Effector memory CD8-positive, alpha-beta T cell (primary cell): ENCODE data around the gene PTH1R.

ENCODE experiments used
- ATAC-seq: fragments of 150-1000 bp; cut with Tn5 transposase; replicated peaks from 2 replicates; pipeline ENCODE4 v1.10.0; 2021; ENCODE audit warnings: mild to moderate bottlenecking, moderate library complexity
- DNase-seq, 3 experiments: peaks; one replicate each; pipeline ENCODE4 v3.0.0; 2021
- H3K27ac Mint-ChIP-seq, 2 donors: one replicate each; pipeline ENCODE4 v1.8.0; 2022; ENCODE audit warnings: mild to moderate bottlenecking in 2 of 2, mixed read lengths in 2 of 2, moderate library complexity in 2 of 2
- H3K27me3 Mint-ChIP-seq, 2 donors: one replicate each; pipeline ENCODE4 v1.8.0; 2022; ENCODE audit warnings: mixed read lengths in 2 of 2
- H3K36me3 Mint-ChIP-seq: one replicate; pipeline ENCODE4 v1.8.0; 2022; ENCODE audit warnings: mild to moderate bottlenecking, moderate library complexity, mixed read lengths; ENCODE audit not compliant: insufficient read depth
- H3K4me1 Mint-ChIP-seq, 2 donors: one replicate each; pipeline ENCODE4 v1.8.0; 2022; ENCODE audit warnings: low read depth in 2 of 2, mixed read lengths in 2 of 2
- H3K4me3 Mint-ChIP-seq, 2 donors: one replicate each; pipeline ENCODE4 v1.8.0; 2022; ENCODE audit warnings: mild to moderate bottlenecking in 2 of 2, mixed read lengths in 2 of 2, moderate library complexity in 2 of 2
- H3K9me3 Mint-ChIP-seq, 2 donors: one replicate each; pipeline ENCODE4 v1.8.0; 2022; ENCODE audit warnings: mixed read lengths in 2 of 2

Gene PTH1R

GRCh38 chr3:46934498-46935167 lies 57.1 kb downstream of the PTH1R start:
- Mint-ChIP-seq H3K27me3 (no peaks in the 10 kb centered on the region), H3K9me3 (no peaks in the 10 kb centered on the region), H3K4me3 (no peak overlapping the region), H3K4me1 (peaks cover 51 to 55% of the 10 kb centered on the region in 2 donors), H3K36me3 (peaks cover 33% of the 10 kb centered on the region), H3K27ac (peak overlapping the region in 1 of 2 donors; percentile 78)
- ATAC-seq, result no peak
- DNase-seq, result no peak

GRCh38 chr3:46935168-46935858 lies 57.8 kb downstream of the PTH1R start:
- no peaks in the 10 kb centered on the region for H3K27me3 Mint-ChIP-seq
- peaks cover 56 to 61% of the 10 kb centered on the region in 2 donors for H3K4me1 Mint-ChIP-seq
- no peak for ATAC-seq
- DNase-seq, result no peak
- no peak overlapping the region for H3K4me3 Mint-ChIP-seq
- H3K36me3 Mint-ChIP-seq, result peaks cover 34% of the 10 kb centered on the region
- H3K9me3 Mint-ChIP-seq, result no peaks in the 10 kb centered on the region
- peak overlapping the region; percentile 46 to 78 for H3K27ac Mint-ChIP-seq

DNA sequence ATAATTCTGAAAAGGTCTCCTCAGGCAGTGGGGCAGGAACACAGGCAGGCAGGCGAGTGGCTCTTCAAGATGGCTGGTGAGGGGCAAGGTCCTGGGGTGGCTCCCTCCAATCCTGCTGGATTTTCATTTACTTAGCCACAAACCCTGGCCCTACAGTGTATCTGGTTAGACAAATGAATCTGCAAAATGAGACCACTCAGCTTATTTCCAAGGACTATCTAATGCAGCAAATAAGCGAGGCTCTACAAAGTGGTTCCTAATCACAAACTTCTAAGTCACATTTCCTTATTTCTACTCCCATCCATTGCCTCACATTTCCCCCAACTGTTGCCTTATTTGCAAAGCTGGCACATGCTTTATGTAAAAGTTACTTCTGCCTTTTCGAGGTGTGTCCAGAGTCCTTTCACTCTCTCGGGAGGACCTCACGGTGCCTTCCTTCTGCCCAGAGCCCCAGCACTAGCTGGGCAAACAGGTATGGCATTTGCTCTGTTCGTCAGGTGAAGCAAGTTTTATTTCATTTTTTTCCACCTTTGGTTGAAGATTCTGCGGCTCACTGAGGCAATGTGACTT lies 58.6 kb downstream of the PTH1R start:
- Mint-ChIP-seq H3K27me3 (no peaks in the 10 kb centered on the region), H3K9me3 (no peaks in the 10 kb centered on the region), H3K27ac (peak overlapping the region; percentile 78 to 82), H3K36me3 (peaks cover 42% of the 10 kb centered on the region), H3K4me3 (no peak overlapping the region), H3K4me1 (peaks cover 54 to 59% of the 10 kb centered on the region in 2 donors)
- ATAC-seq (no peak), DNase-seq (no peak)

DNA sequence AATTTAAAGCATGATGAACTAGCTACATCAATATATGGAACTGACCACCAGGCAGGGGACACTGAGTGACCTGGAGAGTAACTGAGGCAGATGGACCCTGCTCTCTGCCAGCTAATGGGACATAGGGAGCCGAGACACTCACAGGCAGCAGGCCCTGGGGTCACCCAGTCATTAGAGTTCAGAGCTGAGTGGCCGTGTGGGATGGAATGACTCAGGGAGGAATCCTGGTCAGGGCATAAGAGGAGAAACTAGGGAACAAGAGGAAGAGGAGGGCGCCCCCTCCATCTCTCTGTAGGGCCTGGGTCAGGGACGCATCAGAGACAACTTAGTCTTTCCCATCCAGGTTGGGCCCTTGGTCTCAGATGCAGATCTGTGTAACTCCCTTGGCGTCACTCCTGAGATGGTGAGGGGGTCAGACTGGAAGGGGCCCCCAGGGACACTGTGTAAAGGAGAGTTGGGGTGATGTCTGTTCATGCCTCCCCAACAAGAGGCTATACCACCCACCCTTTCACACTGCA lies 59.3 kb downstream of the PTH1R start:
- ATAC-seq (no peak), DNase-seq (no peak)
- H3K27me3 Mint-ChIP-seq, result no peaks in the 10 kb centered on the region
- H3K4me3 Mint-ChIP-seq, result no peak overlapping the region
- H3K36me3 Mint-ChIP-seq, result peaks cover 42% of the 10 kb centered on the region
- peak overlapping the region; percentile 59 to 82 for H3K27ac Mint-ChIP-seq
- peaks cover 46 to 52% of the 10 kb centered on the region in 2 donors for H3K4me1 Mint-ChIP-seq
- no peaks in the 10 kb centered on the region for H3K9me3 Mint-ChIP-seq

DNA sequence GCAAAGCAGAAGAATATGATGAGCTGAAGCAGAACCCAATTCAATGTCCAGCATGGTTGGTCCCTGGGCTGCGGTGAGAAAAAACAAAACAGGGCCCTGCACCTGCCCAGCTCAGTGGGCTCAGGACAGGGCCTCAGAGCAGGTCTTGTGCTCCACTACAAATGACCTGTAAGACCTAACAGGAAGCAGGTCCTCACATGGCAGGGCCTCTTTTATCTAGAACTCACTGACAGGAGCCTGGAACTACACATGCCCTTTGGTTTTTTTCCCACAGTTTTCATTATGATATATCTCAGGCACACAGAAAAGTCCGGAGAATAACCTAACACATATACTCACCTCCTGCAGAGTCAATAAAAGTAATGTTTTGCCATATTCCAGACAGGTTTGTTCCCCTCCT lies 60.6 kb downstream of the PTH1R start:
- H3K27ac Mint-ChIP-seq, result peak overlapping the region; percentile 88 to 92
- H3K27me3 Mint-ChIP-seq, result no peaks in the 10 kb centered on the region
- H3K36me3 Mint-ChIP-seq, result peaks cover 49% of the 10 kb centered on the region
- ATAC-seq (no peak), DNase-seq (no peak)
- H3K4me3 Mint-ChIP-seq, result no peak overlapping the region
- H3K9me3 Mint-ChIP-seq, result no peaks in the 10 kb centered on the region
- peaks cover 46 to 51% of the 10 kb centered on the region in 2 donors for H3K4me1 Mint-ChIP-seq

- H3K4me1 Mint-ChIP-seq, result peaks cover 50 to 61% of the 10 kb centered on the region in 2 donors
- H3K27ac Mint-ChIP-seq, result peak overlapping the region; percentile 88 to 92
- H3K27me3 Mint-ChIP-seq, result no peaks in the 10 kb centered on the region
- DNase-seq (no peak), ATAC-seq (peak; percentile 52)
- no peaks in the 10 kb centered on the region for H3K9me3 Mint-ChIP-seq
- H3K36me3 Mint-ChIP-seq, result peaks cover 46% of the 10 kb centered on the region
- H3K4me3 Mint-ChIP-seq, result peak overlapping the region in 1 of 2 donors; percentile 33
These were observed 62.3 kb downstream of the PTH1R start for GRCh38 chr3:46939578-46940445.

DNA sequence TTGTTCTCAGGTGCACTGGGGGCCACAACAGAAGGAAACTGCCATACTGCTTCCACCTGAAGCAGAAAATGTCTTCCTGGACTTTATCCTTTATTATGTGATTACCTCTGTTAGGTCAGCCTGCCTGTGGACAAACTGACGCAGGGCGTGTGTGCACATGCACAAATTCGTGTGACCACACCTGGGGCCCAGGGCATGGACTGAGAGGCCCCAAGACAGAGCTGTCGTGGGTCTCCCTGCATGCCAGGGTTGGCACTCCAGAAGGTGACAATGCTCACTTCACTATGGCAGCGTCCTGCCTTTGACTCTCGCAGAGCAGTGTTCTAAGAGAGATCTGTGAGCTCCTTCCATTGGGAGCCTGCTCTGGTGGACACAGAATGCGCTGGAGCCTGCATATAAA lies 64.6 kb downstream of the PTH1R start:
- ATAC-seq (no peak), DNase-seq (no peak)
- H3K4me3 Mint-ChIP-seq, result no peak overlapping the region
- H3K27me3 Mint-ChIP-seq, result no peaks in the 10 kb centered on the region
- H3K36me3 Mint-ChIP-seq, result peaks cover 52% of the 10 kb centered on the region
- peaks cover 63 to 74% of the 10 kb centered on the region in 2 donors for H3K4me1 Mint-ChIP-seq
- H3K27ac Mint-ChIP-seq, result peak overlapping the region; percentile 41 to 70
- H3K9me3 Mint-ChIP-seq, result no peaks in the 10 kb centered on the region

DNA sequence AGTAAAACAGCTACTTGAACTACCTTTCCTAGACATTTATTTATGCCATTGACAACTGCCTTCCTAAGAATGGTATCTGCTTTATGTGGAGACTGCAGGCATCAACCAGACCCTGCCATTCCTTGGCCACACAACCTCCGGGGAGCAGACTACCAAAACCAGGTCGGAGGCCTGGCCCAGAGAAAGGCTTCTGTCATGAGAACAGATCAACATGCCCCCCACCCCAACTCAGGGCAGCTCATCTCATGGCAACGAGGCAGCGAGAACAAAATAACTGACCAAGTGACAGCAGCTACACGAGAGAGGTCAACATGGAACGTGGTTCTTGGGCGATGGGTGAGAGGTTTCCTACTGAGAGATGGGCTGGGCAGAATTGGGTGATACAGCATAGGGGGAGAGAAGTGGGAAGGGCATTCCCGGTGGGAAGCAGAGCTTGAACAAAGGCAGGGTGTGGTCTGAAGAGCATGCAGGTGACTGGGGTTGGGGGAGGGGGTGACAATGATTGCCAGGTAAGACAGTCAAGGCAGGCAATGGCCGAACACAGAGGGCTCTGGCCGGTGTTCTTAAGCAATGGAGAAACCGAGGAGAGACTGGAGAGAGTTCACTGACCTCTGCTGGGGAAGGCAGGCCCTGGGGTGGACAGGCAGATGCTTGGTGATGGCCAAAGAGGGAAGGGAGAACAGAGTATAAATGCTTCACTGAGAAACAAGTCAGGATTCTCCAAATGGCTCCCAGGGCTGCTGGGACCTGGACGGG lies 65.1 kb downstream of the PTH1R start:
- H3K36me3 Mint-ChIP-seq, result peaks cover 57% of the 10 kb centered on the region
- H3K27me3 Mint-ChIP-seq, result no peaks in the 10 kb centered on the region
- peaks cover 68 to 78% of the 10 kb centered on the region in 2 donors for H3K4me1 Mint-ChIP-seq
- peak overlapping the region; percentile 41 to 70 for H3K27ac Mint-ChIP-seq
- ATAC-seq (no peak), DNase-seq (no peak)
- H3K9me3 Mint-ChIP-seq, result no peaks in the 10 kb centered on the region
- peak overlapping the region; percentile 15 to 44 for H3K4me3 Mint-ChIP-seq

GRCh38 chr3:46943237-46944187 lies 66.0 kb downstream of the PTH1R start:
- Mint-ChIP-seq H3K4me3 (peak overlapping the region in 1 of 2 donors; percentile 81), H3K27me3 (no peaks in the 10 kb centered on the region), H3K27ac (peak overlapping the region; percentile 98 to 100), H3K36me3 (peaks cover 57% of the 10 kb centered on the region), H3K9me3 (no peaks in the 10 kb centered on the region), H3K4me1 (peaks cover 72 to 80% of the 10 kb centered on the region in 2 donors)
- DNase-seq (no peak), ATAC-seq (no peak)

DNA sequence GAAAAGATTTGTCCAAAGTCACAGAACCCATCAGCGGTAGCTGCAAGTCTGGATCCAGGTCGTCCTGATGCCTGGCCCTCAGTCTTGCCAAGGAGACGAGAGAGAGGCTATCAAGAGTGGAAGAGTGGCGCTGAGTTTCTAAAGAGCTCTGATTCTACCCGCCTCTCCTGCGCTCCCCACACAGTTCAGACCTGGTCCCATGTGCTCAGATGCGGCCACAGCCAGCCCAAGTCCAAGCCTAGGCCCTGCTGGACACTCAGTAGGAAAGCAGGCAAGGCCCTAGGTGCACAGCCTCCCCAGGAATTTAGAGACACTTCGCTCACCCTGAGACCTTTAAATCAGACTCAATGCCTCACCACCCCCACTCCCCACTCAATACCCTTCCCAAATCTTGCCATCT lies 66.7 kb downstream of the PTH1R start:
- no peak for ATAC-seq
- Mint-ChIP-seq H3K27ac (peak overlapping the region; percentile 98 to 100), H3K4me1 (peaks cover 74 to 82% of the 10 kb centered on the region in 2 donors), H3K4me3 (peak overlapping the region; percentile 9 to 81), H3K27me3 (no peaks in the 10 kb centered on the region), H3K9me3 (no peaks in the 10 kb centered on the region), H3K36me3 (peaks cover 57% of the 10 kb centered on the region)
- DNase-seq, result no peak

DNA sequence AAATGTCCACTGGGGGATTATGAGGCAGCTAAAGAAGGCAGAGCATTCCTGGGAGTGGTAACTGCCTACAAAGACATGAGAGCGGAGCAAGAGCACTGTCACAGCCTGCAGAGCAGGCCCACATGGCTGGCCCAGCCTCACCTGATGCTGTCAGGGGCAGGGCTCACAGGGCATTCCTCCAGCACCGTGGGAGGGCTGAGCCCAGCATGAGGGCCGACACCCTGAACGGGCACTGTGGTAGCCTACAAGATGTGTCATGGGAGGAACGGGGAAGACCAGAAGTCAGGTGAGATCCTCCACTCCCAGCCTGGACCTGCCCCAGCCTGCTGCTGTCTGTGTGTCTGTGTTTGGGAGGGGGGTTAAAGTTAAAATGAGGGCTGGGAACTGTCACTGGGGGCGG lies 68.9 kb downstream of the PTH1R start:
- Mint-ChIP-seq H3K36me3 (peaks cover 46% of the 10 kb centered on the region), H3K27me3 (no peaks in the 10 kb centered on the region), H3K4me1 (peaks cover 76 to 82% of the 10 kb centered on the region in 2 donors), H3K9me3 (no peaks in the 10 kb centered on the region), H3K4me3 (peak overlapping the region; percentile 81 to 83), H3K27ac (peak overlapping the region; percentile 98 to 100)
- DNase-seq, result no peak
- ATAC-seq, result no peak
